ENCODE data around the gene MEGF9. TPM values are rescaled to one million over a fixed set of nuclear protein-coding genes. Genes with fewer than 3 reads are reported as not detected.

The MEGF9 gene
- total and polyA plus RNA-seq, 2 donors (not counting 3 experiments of a cell fraction or from before 2014, with no cell fraction given): 4.0 to 13.0 TPM

- H3K4me2 ChIP-seq (ENCODE audit: insufficient read depth, low read length): no peak overlapping the region
- dilution Hi-C loops (cut with MboI; ENCODE audit: extremely low pct_ligation_motif_present, low sequenced_read_pairs) (no loop called here), intact Hi-C loops (cut with micrococcal nuclease) (no loop called here)
- DNase-seq (ENCODE audit: low read depth, low spot score) (peak; percentile 14), FAIRE-seq (peak; percentile 59)
- no peaks in the 10 kb centered on the region for H3K27me3 ChIP-seq (ENCODE audit: control insufficient read depth in 2 of 2, insufficient read depth in 2 of 2, low read length in 2 of 2)
- no peaks in the 10 kb centered on the region for H3K9me3 ChIP-seq (replicated peaks; ENCODE audit: control insufficient read depth, insufficient read depth, low read length)
- H3K36me3 ChIP-seq (ENCODE audit: control insufficient read depth in 2 of 2, extremely low read depth in 1 of 2, insufficient read depth in 2 of 2, low read length in 2 of 2): no peaks in the 10 kb centered on the region
- no peak overlapping the region for H3K9ac ChIP-seq (replicated peaks; ENCODE audit: extremely low read depth, insufficient read depth, low read length)
- H3K4me1 ChIP-seq (ENCODE audit: control insufficient read depth, extremely low read depth, insufficient read depth, low read length): peaks cover 4% of the 10 kb centered on the region
- H3K79me2 ChIP-seq (ENCODE audit: control insufficient read depth, insufficient read depth, low read length): no peaks in the 10 kb centered on the region
- H4K20me1 ChIP-seq (replicated peaks; ENCODE audit: control insufficient read depth, extremely low read depth, insufficient read depth, low read length): no peaks in the 10 kb centered on the region
- no peak overlapping the region for H2AFZ ChIP-seq (ENCODE audit: low read depth, low read length)
- BruUV-seq (replicated peaks): no TSS peak
- no peak overlapping the region for H3K4me3 ChIP-seq (replicated peaks in 1 of 3; ENCODE audit: insufficient read depth in 1 of 3, low read depth in 1 of 3, low read length in 3 of 3)
- TF ChIP-seq GATA2 (IDR thresholded peaks at IDR 0.05; ENCODE audit: insufficient read depth, insufficient read length, low read depth, low read length): peak; percentile 16
- no peak for TF ChIP-seq MYC (IDR thresholded peaks at IDR 0.05; ENCODE audit: low read depth, low read length)
- CTCF ChIA-PET: interaction anchor here (0.8 kb wide), 1 partner anchor 10 kb away, joined by 3 read pairs; no protein-coding TSS in a partner anchor
- no peak overlapping the region for H3K27ac ChIP-seq (ENCODE audit: insufficient read depth, low read depth, low read length)
- H3K9me1 ChIP-seq (replicated peaks; ENCODE audit: control insufficient read depth, extremely low read depth, insufficient read depth, low read length): no peaks in the 10 kb centered on the region
- POLR2A ChIA-PET: no interaction called here
Measured at GRCh38 chr9:120696551-120697230, 17.6 kb downstream of the MEGF9 start.

- H2AFZ ChIP-seq (ENCODE audit: low read depth, low read length): no peak overlapping the region
- no peaks in the 10 kb centered on the region for H4K20me1 ChIP-seq (replicated peaks; ENCODE audit: control insufficient read depth, extremely low read depth, insufficient read depth, low read length)
- DNase-seq (ENCODE audit: low read depth, low spot score): no peak
- H3K79me2 ChIP-seq (ENCODE audit: control insufficient read depth, insufficient read depth, low read length): no peaks in the 10 kb centered on the region
- no peak overlapping the region for H3K4me3 ChIP-seq (replicated peaks in 1 of 3; ENCODE audit: insufficient read depth in 1 of 3, low read depth in 1 of 3, low read length in 3 of 3)
- H3K9me1 ChIP-seq (replicated peaks; ENCODE audit: control insufficient read depth, extremely low read depth, insufficient read depth, low read length): no peaks in the 10 kb centered on the region
- no peaks in the 10 kb centered on the region for H3K36me3 ChIP-seq (ENCODE audit: control insufficient read depth in 2 of 2, extremely low read depth in 1 of 2, insufficient read depth in 2 of 2, low read length in 2 of 2)
- no peak overlapping the region for H3K27ac ChIP-seq (ENCODE audit: insufficient read depth, low read depth, low read length)
- no peak overlapping the region for H3K9ac ChIP-seq (replicated peaks; ENCODE audit: extremely low read depth, insufficient read depth, low read length)
- H3K4me2 ChIP-seq (ENCODE audit: insufficient read depth, low read length): no peak overlapping the region
- ChIA-PET CTCF (no interaction called here), POLR2A (no interaction called here)
- no peaks in the 10 kb centered on the region for H3K9me3 ChIP-seq (replicated peaks; ENCODE audit: control insufficient read depth, insufficient read depth, low read length)
- no peak for FAIRE-seq
- TF ChIP-seq POLR2AphosphoS5 (IDR thresholded peaks at IDR 0.05; ENCODE audit: insufficient read depth, low read depth, low read length) (no peak), JUN (IDR thresholded peaks at IDR 0.05; ENCODE audit: borderline replicate concordance, insufficient read depth, insufficient read length, low read depth) (no peak), POLR2A (IDR thresholded peaks at IDR 0.05; ENCODE audit: low read depth, low read length) (no peak), MYC (IDR thresholded peaks at IDR 0.05; ENCODE audit: low read depth, low read length) (no peak), FOS (IDR thresholded peaks at IDR 0.05; ENCODE audit: borderline replicate concordance, insufficient read depth, low read length) (no peak), CTCF (IDR thresholded peaks at IDR 0.05; ENCODE audit: extremely low read depth in 1 of 2, insufficient read depth in 1 of 2, low read depth in 1 of 2, low read length in 2 of 2) (no peak), EZH2 (IDR thresholded peaks at IDR 0.05; ENCODE audit: borderline replicate concordance, low read depth, low read length, severe bottlenecking) (no peak), MAX (IDR thresholded peaks at IDR 0.05; ENCODE audit: insufficient read depth, insufficient read length) (no peak), GATA2 (IDR thresholded peaks at IDR 0.05; ENCODE audit: insufficient read depth, insufficient read length, low read depth, low read length) (no peak)
- H3K4me1 ChIP-seq (ENCODE audit: control insufficient read depth, extremely low read depth, insufficient read depth, low read length): peaks cover 6% of the 10 kb centered on the region
- BruUV-seq (replicated peaks): no TSS peak
- dilution Hi-C loops (cut with MboI; ENCODE audit: extremely low pct_ligation_motif_present, low sequenced_read_pairs) (no loop called here), intact Hi-C loops (cut with micrococcal nuclease) (no loop called here)
- no peaks in the 10 kb centered on the region for H3K27me3 ChIP-seq (ENCODE audit: control insufficient read depth in 2 of 2, insufficient read depth in 2 of 2, low read length in 2 of 2)
Measured at GRCh38 chr9:120694559-120694958, 19.7 kb downstream of the MEGF9 start.
